HCT116 (cell line): ENCODE results near the gene ZAP70. TPM values are rescaled to one million over a fixed set of nuclear protein-coding genes. Genes with fewer than 3 reads are reported as not detected.

ENCODE experiments used
- ATAC-seq: fragments of 200-7000 bp; cut with Tn5 transposase; 2 replicates; pipeline ENCODE4 v1.9.1; 2020; ENCODE audit warnings: mild to moderate bottlenecking, moderate library complexity
- BruUV-seq: library from RNA; stranded (reverse); fragments of 400-500 nt; replicated peaks from 2 replicates; lab custom pipeline; 2021; lab: Mats Ljungman, UMichigan
- CTCF ChIA-PET: fragments of 300-600 bp; sonication (Branson Sonifier 250); formaldehyde crosslinking; loops from one replicate; lab custom pipeline; 2021; ENCODE audit warnings: antibody characterized with exemption; lab: Charles Lee
- POLR2A ChIA-PET: fragments of 300-600, 350-600 bp; sonication (Branson Sonifier 250); formaldehyde crosslinking; loops from one replicate; lab custom pipeline; 2021; ENCODE audit warnings: antibody characterized with exemption; lab: Charles Lee
- RAD21 ChIA-PET, 2 experiments: fragments of 300-600 bp; sonication (Branson Sonifier 250); formaldehyde crosslinking; loops; one replicate each; lab custom pipeline; 2023; ENCODE audit warnings: low total read pairs in 2 of 2; ENCODE audit not compliant: uncharacterized antibody in 2 of 2, unreplicated experiment in 2 of 2, low non-redundant PET in 1 of 2; lab: Charles Lee
- DNase-seq: peaks from one replicate; pipeline ENCODE4 v3.0.0-alpha.2; 2010; ENCODE audit warnings: low read depth, low spot score
- H2AFZ ChIP-seq: fragments of 200-600 bp; shearing (Covaris generic), sonication (generic); 2 replicates; pipeline ENCODE4 v1.6.1; 2017; ENCODE audit warnings: low read depth, mixed run types, mixed read lengths, antibody characterized with exemption, low read length; ENCODE audit not compliant: poor library complexity, severe bottlenecking
- H3K27ac ChIP-seq: 2 replicates; pipeline ENCODE4 v1.5.1; 2012; ENCODE audit warnings: low read depth, low read length
- H3K27me3 ChIP-seq: fragments of 200-600 bp; sonication (generic); 2 replicates; pipeline ENCODE4 v1.6.1; 2016; ENCODE audit warnings: mixed run types, low read length, mixed read lengths; ENCODE audit not compliant: insufficient read depth
- H3K36me3 ChIP-seq, 2 experiments: fragments of 200-500 bp in 1 of 2; fragments of 200-600 bp in 1 of 2; sonication (Bioruptor generic) in 1 of 2; sonication (generic) in 1 of 2; 2 replicates each; pipeline versions ENCODE4 v1.5.1 to v1.6.1; 2014 to 2016; ENCODE audit warnings: low read length in 2 of 2, inconsistent platforms in 1 of 2, mixed read lengths in 1 of 2, mixed run types in 1 of 2; ENCODE audit not compliant: insufficient read depth in 2 of 2, control insufficient read depth in 1 of 2
- H3K4me1 ChIP-seq, 2 experiments: fragments of 200-600 bp in 1 of 2; sonication (generic) in 1 of 2; 2 replicates each; pipeline versions ENCODE4 v1.5.1 to v1.6.1; 2012 to 2017; ENCODE audit warnings: low read length in 2 of 2, inconsistent platforms in 1 of 2, mild to moderate bottlenecking in 1 of 2, mixed read lengths in 1 of 2, mixed run types in 1 of 2, moderate library complexity in 1 of 2; ENCODE audit not compliant: insufficient read depth in 2 of 2, control insufficient read depth in 1 of 2
- H3K4me2 ChIP-seq: fragments of 200-600 bp; sonication (generic); 2 replicates; pipeline ENCODE4 v1.6.1; 2017; ENCODE audit warnings: mixed run types, low read length, mixed read lengths
- H3K4me3 ChIP-seq, 2 experiments: fragments of 200-600 bp in 1 of 2; sonication (generic) in 1 of 2; replicated peaks in 1 of 2; 2 replicates each; pipeline ENCODE4 v1.5.1; 2011 to 2016; ENCODE audit warnings: low read length in 2 of 2, control low read depth in 1 of 2, low read depth in 1 of 2, mild to moderate bottlenecking in 1 of 2, mixed read lengths in 1 of 2, mixed run types in 1 of 2
- H3K79me2 ChIP-seq: fragments of 200-600 bp; sonication (generic); 2 replicates; pipeline ENCODE4 v1.6.1; 2017; ENCODE audit warnings: mild to moderate bottlenecking, mixed run types, low read length, moderate library complexity, mixed read lengths; ENCODE audit not compliant: insufficient read depth
- H3K9ac ChIP-seq: fragments of 200-600 bp; sonication (generic); 2 replicates; pipeline ENCODE4 v1.6.1; 2016; ENCODE audit warnings: low read length, mixed read lengths
- H3K9me2 ChIP-seq: fragments of 200-600 bp; sonication (generic), shearing (Covaris generic); 2 replicates; pipeline ENCODE4 v1.6.1; 2017; ENCODE audit warnings: mixed run types, mild to moderate bottlenecking, moderate library complexity; ENCODE audit not compliant: insufficient read depth
- H3K9me3 ChIP-seq, 2 experiments: fragments of 200-500 bp in 1 of 2; fragments of 200-600 bp in 1 of 2; sonication (Bioruptor generic) in 1 of 2; sonication (generic) in 1 of 2; 2 replicates each; pipeline ENCODE4 v1.6.1; 2014 to 2017; ENCODE audit warnings: low read length in 2 of 2, mixed read lengths in 2 of 2, inconsistent platforms in 1 of 2, low read depth in 1 of 2, mild to moderate bottlenecking in 1 of 2, mixed run types in 1 of 2, moderate library complexity in 1 of 2; ENCODE audit not compliant: control insufficient read depth in 1 of 2, insufficient read depth in 1 of 2
- H4K20me1 ChIP-seq: fragments of 200-600 bp; sonication (generic), shearing (Covaris generic); 2 replicates; pipeline ENCODE4 v1.6.1; 2017; ENCODE audit warnings: mixed run types, mild to moderate bottlenecking, moderate library complexity; ENCODE audit not compliant: insufficient read depth
- CBX3 ChIP-seq: IDR thresholded peaks from 2 replicates; pipeline ENCODE4 v1.6.1; 2012; ENCODE audit warnings: low read depth
- CEBPB ChIP-seq: IDR thresholded peaks from 2 replicates; pipeline ENCODE4 v1.6.1; 2012; ENCODE audit warnings: low read depth
- ELF1 ChIP-seq: IDR thresholded peaks from 2 replicates; pipeline ENCODE4 v1.6.1; 2012; ENCODE audit warnings: low read depth, borderline replicate concordance
- EZH2 ChIP-seq: fragments of 200-600 bp; sonication (generic); IDR thresholded peaks from 2 replicates; pipeline ENCODE4 v1.6.1; 2017; ENCODE audit warnings: antibody characterized with exemption, mixed run types
- EZH2phosphoT487 ChIP-seq: fragments of 200-600 bp; IDR thresholded peaks from 2 replicates; pipeline ENCODE4 v1.6.1; 2018; ENCODE audit warnings: antibody characterized with exemption, borderline replicate concordance
- FOSL1 ChIP-seq: IDR thresholded peaks from 2 replicates; pipeline ENCODE4 v1.6.1; 2012; ENCODE audit warnings: low read depth
- POLR2A ChIP-seq: IDR thresholded peaks from 2 replicates; pipeline ENCODE4 v1.7.0; 2011; ENCODE audit warnings: borderline replicate concordance; ENCODE audit not compliant: insufficient read depth, insufficient read length; ENCODE audit errors: extremely low read depth
- RAD21 ChIP-seq: IDR thresholded peaks from 2 replicates; pipeline ENCODE4 v1.6.1; 2012; ENCODE audit warnings: low read depth, mild to moderate bottlenecking
- SIN3A ChIP-seq: IDR thresholded peaks from 2 replicates; pipeline ENCODE4 v1.6.1; 2012; ENCODE audit warnings: low read depth
- SP1 ChIP-seq: IDR thresholded peaks from 2 replicates; pipeline ENCODE4 v1.6.1; 2012; ENCODE audit warnings: low read depth
- SRF ChIP-seq: IDR thresholded peaks from 2 replicates; pipeline ENCODE4 v1.6.1; 2012; ENCODE audit warnings: low read depth
- TCF7L2 ChIP-seq: IDR thresholded peaks from 2 replicates; pipeline ENCODE4 v1.7.0; 2011; ENCODE audit warnings: borderline replicate concordance, inconsistent platforms; ENCODE audit not compliant: insufficient read depth, insufficient read length; ENCODE audit errors: extremely low read depth
- YY1 ChIP-seq: IDR thresholded peaks from 2 replicates; pipeline ENCODE4 v1.6.1; 2011; ENCODE audit warnings: low read length, low read depth, moderate library complexity, mild to moderate bottlenecking; ENCODE audit not compliant: insufficient replicate concordance; ENCODE audit errors: extremely low read depth
- intact Hi-C: fragments of 100-400 bp; cut with micrococcal nuclease; formaldehyde crosslinking; loops from 2 replicates; pipeline ENCODE4 v1.10.0; 2022
- total RNA-seq: library from RNA; stranded (reverse); gene quantifications from one replicate; pipeline ENCODE4 v1.2.1, GENCODE V29; 2021; ENCODE audit not compliant: unreplicated experiment

ZAP70 gene
- total RNA-seq, 1 experiment from 2014 or later, result 0.91 TPM

- CTCF ChIA-PET, result no interaction called here
- no TSS peak for BruUV-seq
Observed at GRCh38 chr2:97688062-97688827, 25.1 kb upstream of the ZAP70 start.

GRCh38 chr2:97691166-97691565 lies 22.2 kb upstream of the ZAP70 start:
- ATAC-seq, result no peak
- DNase-seq, result no peak
- ChIA-PET CTCF (interaction anchor here (1.0 to 1.3 kb wide), 2 partner anchors 9 to 100 kb away, joined by 3 to 4 read pairs; no protein-coding TSS in a partner anchor), RAD21 (no interaction called here)
- no peaks in the 10 kb centered on the region for H3K9me3 ChIP-seq
- intact Hi-C loops, result no loop called here
- no TSS peak for BruUV-seq
- no peaks in the 10 kb centered on the region for H3K27me3 ChIP-seq
- no peaks in the 10 kb centered on the region for H3K9me2 ChIP-seq
- no peak overlapping the region for H3K4me2 ChIP-seq
- no peaks in the 10 kb centered on the region for H4K20me1 ChIP-seq
- no peaks in the 10 kb centered on the region for H3K79me2 ChIP-seq
- no peak for TF ChIP-seq SRF
- no peak for TF ChIP-seq TCF7L2
- TF ChIP-seq CEBPB, result no peak
- TF ChIP-seq YY1, result no peak
- no peak for TF ChIP-seq FOSL1
- TF ChIP-seq EZH2phosphoT487, result no peak
- TF ChIP-seq, all 23 proteins: peak for 0
- Histone ChIP-seq H3K36me3 (no peaks in the 10 kb centered on the region), H3K27ac (no peak overlapping the region), H3K4me1 (peaks cover 0 to 8% of the 10 kb centered on the region in 2 experiments; a peak in 1 of 4 replicates), H3K4me3 (no peak overlapping the region), H3K9ac (no peak overlapping the region), H2AFZ (no peak overlapping the region)
- POLR2A ChIA-PET, result no interaction called here

More at GRCh38 chr2:97688062-97688827, 25.1 kb upstream of the ZAP70 start:
- Histone ChIP-seq H3K9me3 (no peaks in the 10 kb centered on the region), H3K4me2 (peak overlapping the region; percentile 33), H3K27ac (no peak overlapping the region), H3K36me3 (no peaks in the 10 kb centered on the region), H3K27me3 (no peaks in the 10 kb centered on the region), H3K79me2 (no peaks in the 10 kb centered on the region), H3K9ac (no peak overlapping the region), H4K20me1 (no peaks in the 10 kb centered on the region), H3K4me3 (no peak overlapping the region), H2AFZ (no peak overlapping the region), H3K9me2 (no peaks in the 10 kb centered on the region), H3K4me1 (peaks cover 0 to 8% of the 10 kb centered on the region in 2 experiments; a peak in 1 of 4 replicates)
- ATAC-seq (no peak), DNase-seq (no peak)
- ChIA-PET POLR2A (no interaction called here), RAD21 (no interaction called here)
- intact Hi-C loops, result no loop called here
- TF ChIP-seq POLR2A (no peak), SP1 (no peak), ELF1 (no peak), EZH2 (no peak), SIN3A (no peak), RAD21 (no peak), CBX3 (no peak), SRF (no peak)
